ENCODE results near the gene NECTIN4.
"Not testable (repeated sequence)": the region's sequence is repeated elsewhere in the genome, so short reads cannot be mapped to it uniquely, and the experiment has no call there.

NECTIN4 gene

DNA sequence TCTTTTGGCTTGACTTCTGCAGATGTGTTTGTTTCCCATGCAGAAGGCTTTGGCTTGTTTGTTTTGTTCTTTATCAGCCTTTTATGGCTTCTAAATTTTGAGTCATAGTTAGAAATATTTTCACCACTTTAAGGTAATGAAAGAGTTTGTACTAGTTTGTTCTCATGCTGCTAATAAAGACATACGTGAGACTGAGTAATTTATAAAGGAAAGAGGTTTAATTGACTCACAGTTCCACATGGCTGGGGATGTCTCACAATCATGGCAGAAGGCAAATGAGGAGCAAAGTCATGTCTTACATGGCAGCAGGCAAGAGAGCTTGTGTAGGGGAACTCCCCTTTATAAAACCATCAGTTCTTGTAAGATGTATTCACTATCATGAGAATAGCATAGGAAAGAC is 62.4 kb downstream of the NECTIN4 start:
- not testable (repeated sequence) for DNase-seq (ENCODE audit: low read depth in 3 of 3)

DNA sequence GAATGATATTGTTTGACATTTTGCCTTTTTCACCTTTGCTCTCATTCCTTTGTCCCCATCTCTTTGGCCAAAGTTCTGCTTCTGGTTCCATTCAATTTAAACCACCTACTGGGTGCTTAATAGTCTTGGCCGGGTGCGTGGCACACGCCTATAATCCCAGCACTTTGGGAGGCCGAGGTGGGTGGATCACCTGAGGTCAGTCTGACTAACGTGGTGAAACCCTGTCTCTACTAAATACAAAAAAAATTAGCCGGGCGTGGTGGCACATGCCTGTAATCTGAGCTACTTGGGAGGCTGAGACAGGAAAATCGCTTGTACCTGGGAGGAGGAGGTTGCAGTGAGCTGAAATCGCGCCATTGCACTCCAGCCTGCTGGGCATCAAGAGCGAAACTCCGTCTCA is 66.9 kb downstream of the NECTIN4 start:
- not testable (repeated sequence) for DNase-seq (ENCODE audit: low read depth in 3 of 3)

DNA sequence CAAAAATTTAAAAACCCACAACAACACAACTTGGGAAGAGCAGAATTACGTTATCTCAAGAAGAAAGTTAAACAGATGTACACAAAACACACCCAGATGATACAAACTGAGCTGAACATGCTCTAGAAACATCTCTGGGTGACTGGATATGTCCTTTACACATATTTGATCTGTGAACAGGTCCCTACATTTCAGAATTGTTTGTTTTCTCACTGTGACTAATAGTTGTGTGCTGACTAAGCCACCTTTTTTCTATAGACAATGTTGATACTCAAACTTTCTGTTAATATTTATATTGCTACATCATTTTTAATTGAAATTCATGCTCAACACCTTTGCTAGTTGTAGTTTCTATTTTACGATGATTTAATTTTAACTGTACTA is 67.4 kb downstream of the NECTIN4 start:
- no peak for DNase-seq (ENCODE audit: low read depth in 3 of 3)

DNA sequence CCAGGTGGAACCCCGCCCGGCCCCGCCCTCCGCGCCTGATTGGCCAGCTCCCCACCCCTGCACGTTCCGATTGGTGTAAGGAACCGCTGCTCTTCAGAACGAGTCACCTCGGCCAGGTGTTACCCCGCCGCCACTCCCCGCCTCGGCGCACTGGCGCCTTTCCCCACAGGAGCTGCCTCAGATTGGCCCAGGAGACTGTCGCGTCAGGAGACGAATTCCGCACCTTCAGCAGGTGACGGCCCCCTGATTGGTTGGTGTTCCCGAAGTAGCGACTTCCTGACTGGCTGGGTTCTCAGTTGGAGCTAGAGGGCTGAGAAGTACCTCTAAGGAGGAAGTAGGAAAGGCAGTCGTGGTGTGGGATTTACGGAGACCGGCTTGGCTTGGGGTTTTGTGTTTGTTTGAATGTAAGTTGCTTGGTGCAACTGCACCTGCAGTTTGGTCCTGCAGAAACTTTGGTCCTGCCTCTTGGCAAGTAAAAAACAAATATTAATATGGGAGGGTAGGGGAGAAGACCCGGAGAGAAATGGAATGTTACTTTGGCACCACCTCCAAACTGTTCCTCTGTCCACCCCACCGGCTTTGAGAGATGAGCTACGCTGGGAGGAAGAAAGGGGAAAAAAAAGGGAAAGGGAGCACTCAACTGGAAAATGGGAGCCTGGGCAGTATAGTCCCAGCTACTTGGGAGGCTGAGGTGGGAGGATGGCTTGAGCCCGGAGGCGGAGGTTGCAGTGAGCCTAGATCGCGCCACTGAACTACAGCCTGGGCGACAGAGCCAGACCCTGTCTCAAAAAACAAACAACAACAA is 68.0 kb downstream of the NECTIN4 start:
- peak; percentile 62 to 85 (median 67) for DNase-seq (ENCODE audit: low read depth in 3 of 3)
